Stimulated activated naive CD8-positive, alpha-beta T cell treated with anti-CD3 and anti-CD28 coated beads, Interleukin-15, amount 100 ng/mL, for 72 hours (primary cell): ENCODE measurements around the gene FAM174C.

Source experiments
- ATAC-seq: fragments of 150-1000 bp; cut with Tn5 transposase; 2 replicates; pipeline ENCODE4 v1.10.0; 2021; ENCODE audit warnings: mild to moderate bottlenecking, moderate library complexity
- DNase-seq, 2 donors: peaks; one replicate each; pipeline ENCODE4 v3.0.0; 2021 to 2022
- H3K27ac Mint-ChIP-seq, 2 donors: one replicate each; pipeline ENCODE4 v1.8.0; 2022; ENCODE audit warnings: mild to moderate bottlenecking in 2 of 2, mixed read lengths in 2 of 2, moderate library complexity in 2 of 2
- H3K27me3 Mint-ChIP-seq: one replicate; pipeline ENCODE4 v1.8.0; 2022; ENCODE audit warnings: mixed read lengths
- H3K4me1 Mint-ChIP-seq: one replicate; pipeline ENCODE4 v1.8.0; 2022; ENCODE audit warnings: mild to moderate bottlenecking, mixed read lengths
- H3K4me3 Mint-ChIP-seq, 2 donors: one replicate each; pipeline ENCODE4 v1.8.0; 2022; ENCODE audit warnings: mild to moderate bottlenecking in 2 of 2, mixed read lengths in 2 of 2, moderate library complexity in 1 of 2
- H3K9me3 Mint-ChIP-seq, 2 donors: one replicate each; pipeline ENCODE4 v1.8.0; 2022; ENCODE audit warnings: mixed read lengths in 2 of 2

FAM174C gene

GRCh38 chr19:1288833-1289685 lies 13.7 kb downstream of the FAM174C start:
- no peak for ATAC-seq
- Mint-ChIP-seq H3K27ac (no peak overlapping the region), H3K9me3 (no peaks in the 10 kb centered on the region), H3K4me3 (no peak overlapping the region), H3K4me1 (peaks cover 14% of the 10 kb centered on the region), H3K27me3 (peaks cover 81% of the 10 kb centered on the region)
- DNase-seq: no peak

- Mint-ChIP-seq H3K27me3 (peaks cover 81% of the 10 kb centered on the region), H3K9me3 (no peaks in the 10 kb centered on the region), H3K4me3 (no peak overlapping the region), H3K4me1 (peaks cover 20% of the 10 kb centered on the region), H3K27ac (no peak overlapping the region)
- ATAC-seq (no peak), DNase-seq (no peak)
Measured at GRCh38 chr19:1289686-1290025, 14.3 kb downstream of the FAM174C start.

GRCh38 chr19:1290196-1290702 lies 14.9 kb downstream of the FAM174C start:
- DNase-seq (peak in 1 of 2 donors; percentile 14), ATAC-seq (no peak)
- no peaks in the 10 kb centered on the region for H3K9me3 Mint-ChIP-seq
- H3K4me1 Mint-ChIP-seq: peaks cover 18% of the 10 kb centered on the region
- no peak overlapping the region for H3K27ac Mint-ChIP-seq
- peaks cover 81% of the 10 kb centered on the region for H3K27me3 Mint-ChIP-seq
- H3K4me3 Mint-ChIP-seq: no peak overlapping the region

GRCh38 chr19:1290703-1291651 lies 15.6 kb downstream of the FAM174C start:
- no peak overlapping the region for H3K27ac Mint-ChIP-seq
- no peak for DNase-seq
- no peak overlapping the region for H3K4me3 Mint-ChIP-seq
- H3K9me3 Mint-ChIP-seq: no peaks in the 10 kb centered on the region
- peaks cover 83% of the 10 kb centered on the region for H3K27me3 Mint-ChIP-seq
- ATAC-seq: no peak
- H3K4me1 Mint-ChIP-seq: peaks cover 17% of the 10 kb centered on the region

GRCh38 chr19:1291761-1292418 lies 16.6 kb downstream of the FAM174C start:
- H3K9me3 Mint-ChIP-seq: no peaks in the 10 kb centered on the region
- DNase-seq: no peak
- no peak overlapping the region for H3K27ac Mint-ChIP-seq
- H3K4me1 Mint-ChIP-seq: peaks cover 11% of the 10 kb centered on the region
- H3K4me3 Mint-ChIP-seq: no peak overlapping the region
- no peak for ATAC-seq
- peaks cover 75% of the 10 kb centered on the region for H3K27me3 Mint-ChIP-seq

- ATAC-seq (no peak), DNase-seq (no peak)
- H3K27me3 Mint-ChIP-seq: peaks cover 68% of the 10 kb centered on the region
- H3K4me3 Mint-ChIP-seq: no peak overlapping the region
- no peaks in the 10 kb centered on the region for H3K9me3 Mint-ChIP-seq
- no peak overlapping the region for H3K27ac Mint-ChIP-seq
- H3K4me1 Mint-ChIP-seq: peaks cover 11% of the 10 kb centered on the region
Measured at GRCh38 chr19:1292419-1293151, 17.3 kb downstream of the FAM174C start.

- Mint-ChIP-seq H3K4me1 (peaks cover 11% of the 10 kb centered on the region), H3K27ac (no peak overlapping the region), H3K9me3 (no peaks in the 10 kb centered on the region), H3K4me3 (no peak overlapping the region), H3K27me3 (peaks cover 54% of the 10 kb centered on the region)
- ATAC-seq (no peak), DNase-seq (no peak)
Measured at GRCh38 chr19:1293782-1294604, 18.7 kb downstream of the FAM174C start.

- H3K4me1 Mint-ChIP-seq: peaks cover 11% of the 10 kb centered on the region
- ATAC-seq (no peak), DNase-seq (no peak)
- peak overlapping the region in 1 of 2 donors; percentile 21 for H3K4me3 Mint-ChIP-seq
- no peak overlapping the region for H3K27ac Mint-ChIP-seq
- H3K9me3 Mint-ChIP-seq: no peaks in the 10 kb centered on the region
- H3K27me3 Mint-ChIP-seq: peaks cover 47% of the 10 kb centered on the region
Measured at GRCh38 chr19:1294688-1295087, 19.4 kb downstream of the FAM174C start.

- H3K27ac Mint-ChIP-seq: no peak overlapping the region
- ATAC-seq (peak; percentile 51), DNase-seq (no peak)
- peaks cover 11% of the 10 kb centered on the region for H3K4me1 Mint-ChIP-seq
- H3K4me3 Mint-ChIP-seq: peak overlapping the region in 1 of 2 donors; percentile 8
- H3K27me3 Mint-ChIP-seq: peaks cover 40% of the 10 kb centered on the region
- H3K9me3 Mint-ChIP-seq: no peaks in the 10 kb centered on the region
Measured at GRCh38 chr19:1295169-1296012, 20.1 kb downstream of the FAM174C start.

- ATAC-seq (no peak), DNase-seq (no peak)
- H3K27ac Mint-ChIP-seq: peak overlapping the region in 1 of 2 donors; percentile 89
- H3K4me1 Mint-ChIP-seq: peaks cover 11% of the 10 kb centered on the region
- no peaks in the 10 kb centered on the region for H3K9me3 Mint-ChIP-seq
- no peak overlapping the region for H3K4me3 Mint-ChIP-seq
- H3K27me3 Mint-ChIP-seq: peaks cover 38% of the 10 kb centered on the region
Measured at GRCh38 chr19:1296078-1296477, 20.7 kb downstream of the FAM174C start.

GRCh38 chr19:1296575-1297271 lies 21.4 kb downstream of the FAM174C start:
- ATAC-seq (no peak), DNase-seq (no peak)
- Mint-ChIP-seq H3K27me3 (peaks cover 38% of the 10 kb centered on the region), H3K4me3 (no peak overlapping the region), H3K4me1 (peaks cover 11% of the 10 kb centered on the region), H3K27ac (peak overlapping the region in 1 of 2 donors; percentile 89), H3K9me3 (no peaks in the 10 kb centered on the region)

GRCh38 chr19:1298235-1298634 lies 22.9 kb downstream of the FAM174C start:
- no peaks in the 10 kb centered on the region for H3K9me3 Mint-ChIP-seq
- H3K27ac Mint-ChIP-seq: no peak overlapping the region
- H3K27me3 Mint-ChIP-seq: peaks cover 24% of the 10 kb centered on the region
- DNase-seq (no peak), ATAC-seq (no peak)
- no peak overlapping the region for H3K4me3 Mint-ChIP-seq
- H3K4me1 Mint-ChIP-seq: peaks cover 11% of the 10 kb centered on the region

GRCh38 chr19:1299801-1300200 lies 24.5 kb downstream of the FAM174C start:
- peak; percentile 16 for ATAC-seq
- Mint-ChIP-seq H3K4me1 (peaks cover 3% of the 10 kb centered on the region), H3K27ac (no peak overlapping the region), H3K9me3 (no peaks in the 10 kb centered on the region), H3K27me3 (peaks cover 8% of the 10 kb centered on the region), H3K4me3 (no peak overlapping the region)
- no peak for DNase-seq
